GM18519 (cell line): ENCODE measurements around the gene TTLL10.

Source experiments
- ATAC-seq: cut with Tn5 transposase; IDR thresholded peaks from one replicate; pipeline ENCODE4 v1.9.1; 2021; ENCODE audit warnings: mild to moderate bottlenecking, moderate library complexity; ENCODE audit not compliant: unreplicated experiment, low FRiP score

Gene TTLL10

GRCh38 chr1:1217621-1218523 is 44.2 kb downstream of the TTLL10 start:
- no peak for ATAC-seq

- ATAC-seq, result no peak
These were observed 45.0 kb downstream of the TTLL10 start for GRCh38 chr1:1218524-1219200.

DNA sequence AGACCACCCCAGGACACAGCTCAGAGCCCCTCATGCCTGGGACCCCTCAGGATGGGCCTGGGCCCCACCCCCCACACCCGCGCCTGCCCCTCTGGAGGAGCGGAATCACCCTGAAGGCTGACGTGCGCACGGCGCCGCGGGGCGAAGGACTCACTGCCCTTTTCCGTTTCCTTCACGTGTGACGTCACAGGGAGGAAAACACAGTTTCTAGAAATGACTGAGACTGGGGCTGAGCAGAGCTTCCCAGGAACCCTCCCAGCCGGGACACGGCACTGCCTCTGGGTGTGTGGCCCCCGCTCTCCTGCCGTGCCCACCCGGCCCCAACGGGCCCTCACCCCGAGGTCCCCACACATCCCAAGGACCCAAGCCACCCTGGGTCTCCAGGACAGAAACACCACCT is 45.7 kb downstream of the TTLL10 start:
- ATAC-seq, result no peak

DNA sequence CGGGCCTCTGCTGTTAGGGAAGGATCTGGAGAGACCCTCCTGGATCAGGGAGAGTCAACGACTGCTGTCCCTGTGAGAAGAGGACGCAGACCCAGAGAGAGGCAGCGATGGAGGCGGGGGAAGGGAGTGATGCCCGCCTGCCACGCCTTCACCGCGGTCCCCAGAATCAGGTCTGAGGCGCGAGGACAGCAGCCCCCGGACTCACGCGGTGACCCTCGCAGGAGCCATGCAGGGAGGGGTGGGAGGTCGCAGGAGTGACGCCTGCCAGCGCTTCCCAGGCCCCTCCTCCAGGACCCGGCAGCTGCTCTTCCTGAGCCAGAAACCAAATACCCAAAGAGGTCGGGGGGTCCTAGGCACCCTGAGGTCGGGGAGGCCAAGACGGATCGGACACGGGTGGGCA is 46.5 kb downstream of the TTLL10 start:
- no peak for ATAC-seq

GRCh38 chr1:1221887-1222574 is 48.4 kb downstream of the TTLL10 start:
- no peak for ATAC-seq

- no peak for ATAC-seq
These were observed 49.0 kb downstream of the TTLL10 start for GRCh38 chr1:1222575-1223225.

DNA sequence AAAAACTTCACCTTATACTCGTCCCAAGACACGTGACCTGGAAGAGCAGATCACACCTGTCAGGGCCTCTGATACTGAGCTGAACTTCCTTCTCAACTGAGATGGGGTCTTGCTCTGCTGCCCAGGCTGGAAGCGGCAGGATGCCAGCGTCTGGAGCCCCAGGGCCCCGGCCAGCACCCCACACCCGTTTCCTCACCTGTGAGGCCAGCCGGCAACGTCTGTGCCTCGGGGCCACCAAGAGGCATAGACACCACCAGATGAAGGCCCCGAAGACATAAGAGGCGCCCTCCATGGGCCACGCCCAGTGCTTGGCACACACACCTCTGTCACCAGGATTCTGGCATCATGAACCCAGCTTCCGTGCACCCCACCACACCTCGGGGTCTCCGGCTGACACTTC is 49.6 kb downstream of the TTLL10 start:
- no peak for ATAC-seq

DNA sequence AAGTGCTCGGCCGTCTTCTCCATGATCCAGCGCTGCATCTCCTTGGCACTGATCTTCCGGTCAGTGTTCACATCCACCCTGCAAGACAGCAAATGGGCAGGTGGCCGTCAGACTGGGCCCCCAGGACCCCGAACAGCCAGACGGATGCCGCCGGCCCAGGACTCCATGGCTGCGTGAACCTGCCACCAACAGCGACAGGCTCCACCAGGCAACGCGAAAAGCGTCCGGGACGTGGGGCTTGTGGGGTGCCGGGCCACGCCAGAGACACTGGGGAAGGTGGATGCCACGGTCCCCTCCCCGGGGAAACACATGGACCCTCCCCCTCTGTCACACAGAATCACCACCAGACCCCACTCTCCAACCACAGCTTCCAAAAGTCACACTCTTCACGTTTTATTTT is 50.2 kb downstream of the TTLL10 start:
- no peak for ATAC-seq

DNA sequence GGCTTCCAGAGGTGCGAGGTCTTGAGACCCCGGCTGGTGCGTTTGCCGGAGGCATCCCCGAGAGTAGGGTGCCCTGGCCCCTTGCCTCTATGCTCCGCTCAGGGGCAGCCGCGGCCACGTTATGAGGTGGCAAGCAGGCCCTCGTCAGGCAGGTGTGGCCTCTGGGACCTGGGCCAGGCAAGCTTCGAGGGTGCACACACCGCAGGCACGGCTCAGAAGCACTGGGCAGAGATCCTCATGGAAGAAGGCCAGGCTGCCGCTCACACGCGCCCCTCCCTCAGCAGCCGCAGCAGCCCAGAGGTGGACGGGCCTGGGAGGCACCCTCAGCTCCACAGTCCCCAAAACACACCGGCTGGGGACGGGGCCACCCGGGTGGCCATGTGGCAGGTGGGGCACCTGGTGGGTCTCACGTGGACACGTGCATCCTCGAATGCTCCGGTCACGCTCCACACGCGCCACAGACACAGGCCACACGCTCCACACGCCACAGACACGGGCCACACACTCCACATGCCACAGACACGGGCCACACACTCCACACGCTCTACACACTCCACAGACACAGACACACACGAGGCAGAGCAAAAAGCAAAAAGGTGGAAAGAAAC is 51.7 kb downstream of the TTLL10 start:
- no peak for ATAC-seq

DNA sequence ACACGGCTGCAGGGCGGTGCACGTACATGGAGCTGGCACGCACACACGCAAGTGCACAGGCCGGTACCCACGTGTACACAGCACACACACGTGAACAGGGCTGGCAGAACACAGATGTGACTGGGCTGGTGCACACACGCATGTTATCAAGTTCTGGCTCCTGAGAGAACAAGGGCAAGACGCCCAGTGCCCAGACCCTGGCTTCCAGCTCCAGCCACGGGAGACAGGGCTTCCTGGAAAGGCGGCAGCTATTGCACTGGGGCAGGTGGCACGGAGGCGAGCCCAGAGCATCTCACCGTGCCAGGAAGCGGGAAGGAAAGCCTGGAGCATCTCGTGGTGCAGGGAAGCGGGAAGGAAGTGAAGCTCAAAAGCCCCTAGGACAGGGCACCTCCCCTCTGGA is 52.2 kb downstream of the TTLL10 start:
- no peak for ATAC-seq

- ATAC-seq, result no peak
These were observed 53.1 kb downstream of the TTLL10 start for GRCh38 chr1:1226566-1227362.

- ATAC-seq, result no peak
These were observed 53.7 kb downstream of the TTLL10 start for GRCh38 chr1:1227386-1227785.

DNA sequence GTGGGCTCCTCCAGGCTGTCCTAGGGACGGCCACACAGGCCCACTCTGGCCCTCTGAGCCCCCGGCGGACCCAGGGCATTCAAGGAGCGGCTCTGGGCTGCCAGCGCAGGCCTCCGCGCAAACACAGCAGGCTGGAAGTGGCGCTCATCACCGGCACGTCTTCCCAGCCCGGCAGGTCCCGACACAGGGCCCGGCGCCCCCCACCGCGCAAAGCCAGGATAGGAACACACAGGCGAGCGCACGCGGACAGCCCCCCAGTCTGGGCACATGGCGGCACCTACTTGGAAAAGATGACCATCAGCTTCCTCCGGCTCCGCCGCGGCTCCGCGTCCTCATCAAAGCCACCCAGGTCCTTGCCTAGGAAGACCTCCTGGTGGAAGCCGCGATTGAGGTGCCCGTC is 54.5 kb downstream of the TTLL10 start:
- no peak for ATAC-seq

DNA sequence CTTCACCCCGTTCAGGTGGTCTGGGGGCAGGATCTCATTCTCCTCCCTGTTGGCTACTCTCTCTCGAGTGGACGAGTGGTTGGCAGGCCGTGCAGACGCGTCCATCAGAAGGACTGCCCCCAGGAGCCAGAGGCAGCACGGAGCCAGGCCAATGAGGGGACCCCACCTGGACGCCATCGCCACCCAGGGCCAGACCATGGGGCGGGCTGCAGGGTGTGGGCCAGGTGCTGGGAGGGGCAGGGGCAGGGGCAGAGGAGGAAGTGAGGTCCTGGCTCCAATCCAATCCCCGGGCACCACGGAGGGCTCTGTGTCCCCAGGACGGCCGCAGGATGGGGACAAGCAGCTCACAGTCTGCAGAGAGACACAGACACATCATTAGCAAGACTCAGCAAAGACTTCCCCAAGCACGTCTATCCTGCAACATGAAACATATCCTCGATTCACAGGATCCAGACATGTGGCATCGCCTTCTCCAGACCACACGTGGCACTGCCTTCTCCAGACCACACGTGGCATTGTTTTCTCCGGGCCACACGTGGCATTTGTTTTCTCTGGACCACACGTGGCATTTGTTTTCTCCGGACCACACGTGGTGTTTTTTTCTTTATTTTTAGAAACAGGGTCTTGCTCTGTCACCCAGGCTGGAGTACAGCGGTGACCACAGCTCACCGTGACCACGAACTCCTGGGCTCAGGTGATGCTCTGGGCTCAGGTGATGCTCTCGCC is 55.1 kb downstream of the TTLL10 start:
- no peak for ATAC-seq

DNA sequence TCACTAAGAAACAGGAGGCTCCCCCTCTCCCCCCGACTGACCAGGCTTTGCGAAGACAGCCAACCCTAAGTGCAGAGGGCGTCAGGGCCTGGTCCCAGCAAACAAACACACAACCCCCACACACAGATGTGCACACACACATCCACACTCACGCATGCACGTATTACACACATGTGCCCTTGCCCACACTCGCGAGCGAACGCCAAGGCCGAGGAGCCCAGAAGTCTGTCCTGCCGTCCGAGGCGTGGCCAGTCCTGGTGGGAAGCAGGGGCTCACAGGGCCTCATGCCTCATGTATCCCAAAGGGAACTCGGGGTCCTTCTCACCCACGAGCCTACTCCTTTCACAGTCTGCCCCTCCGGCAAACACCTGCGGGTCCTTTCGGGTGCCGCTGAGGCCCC is 56.1 kb downstream of the TTLL10 start:
- ATAC-seq, result no peak

GRCh38 chr1:1230656-1231399 is 57.1 kb downstream of the TTLL10 start:
- ATAC-seq, result no peak

GRCh38 chr1:1231400-1232207 is 57.9 kb downstream of the TTLL10 start, which contains the start of gene SDF4:
Gene SDF4, minus strand, starts transcription at chr1:1232001. Its CDS starts 3,229 bp downstream, at chr1:1228772.
- peak; percentile 83 for ATAC-seq
